OCI-LY3 (cell line): ENCODE data around the gene HHATL.

Source experiments
- EZH2phosphoT487 ChIP-seq: fragments of 200-600 bp; shearing (Covaris generic); IDR thresholded peaks from 2 replicates; pipeline ENCODE4 v1.6.1; 2018; ENCODE audit warnings: antibody characterized with exemption, mixed run types, low read depth
- TF ChIP-seq, protein P1 (sequence below): fragments of 200-600, 300-600 bp; sonication (generic); IDR thresholded peaks from 2 replicates; pipeline ENCODE4 v1.5.1; 2014; ENCODE audit warnings: antibody characterized with exemption, low read length, low read depth

DNA sequence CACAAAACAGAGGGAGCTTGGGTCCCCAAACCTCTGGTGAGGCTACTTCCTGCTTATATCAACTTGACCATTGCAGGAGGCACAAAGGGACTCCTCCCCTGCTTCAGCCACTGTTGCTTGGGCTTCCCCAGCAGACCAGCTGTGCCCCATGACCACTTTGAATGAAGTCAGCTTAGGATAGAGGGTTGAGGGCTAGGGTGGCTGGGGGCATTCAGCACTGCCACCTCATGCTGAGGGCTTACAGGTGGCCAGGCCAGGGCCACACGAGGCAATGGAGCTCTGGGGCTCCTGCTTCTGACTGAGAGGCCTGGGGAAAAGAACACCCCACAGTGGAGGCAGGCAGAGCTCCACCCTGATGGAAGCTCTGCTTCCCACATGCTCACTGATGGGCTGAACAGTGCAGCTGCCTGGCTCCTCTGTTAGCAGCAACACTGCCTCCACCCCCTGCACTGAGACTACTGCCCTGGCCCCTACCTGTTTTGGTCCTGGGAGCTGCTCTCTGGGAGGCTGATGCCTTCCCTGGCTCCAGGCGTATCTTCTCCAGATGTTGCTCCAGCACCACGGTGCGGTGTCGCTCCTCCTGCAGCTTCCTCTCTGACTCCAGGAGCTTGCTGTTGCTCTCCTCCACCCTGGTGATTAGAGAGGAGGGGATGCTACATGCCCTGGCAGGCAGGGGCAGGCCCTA, 10.2 kb upstream of the HHATL start:
- TF ChIP-seq, protein P1, sequence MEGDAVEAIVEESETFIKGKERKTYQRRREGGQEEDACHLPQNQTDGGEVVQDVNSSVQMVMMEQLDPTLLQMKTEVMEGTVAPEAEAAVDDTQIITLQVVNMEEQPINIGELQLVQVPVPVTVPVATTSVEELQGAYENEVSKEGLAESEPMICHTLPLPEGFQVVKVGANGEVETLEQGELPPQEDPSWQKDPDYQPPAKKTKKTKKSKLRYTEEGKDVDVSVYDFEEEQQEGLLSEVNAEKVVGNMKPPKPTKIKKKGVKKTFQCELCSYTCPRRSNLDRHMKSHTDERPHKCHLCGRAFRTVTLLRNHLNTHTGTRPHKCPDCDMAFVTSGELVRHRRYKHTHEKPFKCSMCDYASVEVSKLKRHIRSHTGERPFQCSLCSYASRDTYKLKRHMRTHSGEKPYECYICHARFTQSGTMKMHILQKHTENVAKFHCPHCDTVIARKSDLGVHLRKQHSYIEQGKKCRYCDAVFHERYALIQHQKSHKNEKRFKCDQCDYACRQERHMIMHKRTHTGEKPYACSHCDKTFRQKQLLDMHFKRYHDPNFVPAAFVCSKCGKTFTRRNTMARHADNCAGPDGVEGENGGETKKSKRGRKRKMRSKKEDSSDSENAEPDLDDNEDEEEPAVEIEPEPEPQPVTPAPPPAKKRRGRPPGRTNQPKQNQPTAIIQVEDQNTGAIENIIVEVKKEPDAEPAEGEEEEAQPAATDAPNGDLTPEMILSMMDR, result no peak
- TF ChIP-seq EZH2phosphoT487, result no peak
